NCI-H748 treated with DMSO at 0.1 percent for 48 hours (cell line): ENCODE results near the gene ZNF678.

Source experiments
- DNase-seq: peaks from one replicate; lab custom pipeline; 2025; lab: John Stamatoyannopoulos, UW

Gene ZNF678

DNA sequence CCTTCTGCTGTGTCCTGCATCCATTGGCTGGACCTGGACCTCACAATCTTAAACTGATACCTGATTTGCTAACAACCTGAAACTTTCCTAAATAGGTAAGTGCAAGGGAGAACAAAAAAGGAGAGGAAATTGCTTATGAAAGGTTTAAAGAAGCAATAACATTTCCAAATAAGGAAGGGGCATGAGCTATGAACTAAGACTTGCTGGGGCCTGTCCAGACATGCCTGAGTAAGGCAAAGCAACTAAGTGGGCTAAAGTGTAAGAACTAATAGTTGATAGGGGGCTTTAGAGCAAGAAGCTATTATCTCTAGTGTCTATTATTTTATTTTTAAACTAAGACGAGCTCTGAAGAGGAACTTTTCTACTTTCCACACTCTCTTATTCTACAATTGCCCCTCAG lies 160.1 kb downstream of the ZNF678 start:
- DNase-seq: no peak

DNA sequence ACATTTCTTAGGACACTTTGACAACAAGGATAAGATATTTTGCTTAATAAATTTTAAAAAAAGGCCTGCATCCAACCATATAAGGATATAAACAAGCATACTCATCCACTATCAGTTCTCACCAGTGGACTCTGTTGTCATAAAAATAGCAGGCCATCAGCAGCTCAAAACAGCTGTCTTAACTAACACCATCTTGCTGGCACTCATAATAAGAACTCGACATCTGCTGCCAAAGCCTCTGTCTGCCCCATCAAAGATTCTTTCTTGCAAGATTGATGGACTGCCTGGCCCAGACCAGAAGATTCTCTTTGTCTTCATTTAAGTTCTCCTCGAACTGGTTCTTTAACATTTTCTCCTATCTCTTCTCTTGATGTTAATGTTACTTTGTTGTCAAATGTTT lies 161.7 kb downstream of the ZNF678 start:
- DNase-seq: no peak

DNA sequence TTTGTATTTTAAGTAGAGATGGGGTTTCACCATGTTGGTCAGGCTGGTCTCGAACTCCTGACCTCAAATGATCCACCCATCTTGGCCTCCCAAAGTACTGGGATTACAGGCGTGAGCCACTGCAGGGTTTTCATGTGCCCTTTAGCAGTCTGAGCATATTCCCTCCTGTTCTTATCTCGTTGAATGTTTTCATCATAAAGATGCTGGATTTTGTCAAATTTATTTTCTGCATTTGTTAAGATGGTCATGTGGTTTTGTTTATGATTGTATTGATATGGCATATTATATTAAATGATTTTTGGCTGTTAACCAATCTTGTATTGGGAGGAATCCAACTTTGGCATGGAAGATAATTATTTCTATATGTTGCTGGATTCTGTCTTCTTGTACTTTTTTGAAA lies 163.0 kb downstream of the ZNF678 start:
- DNase-seq: no peak
